H9 (cell line): ENCODE results near the gene GPC6. TPM values are rescaled to one million over a fixed set of nuclear protein-coding genes. Genes with fewer than 3 reads are reported as not detected.

Experiments used
- DNase-seq: peaks from one replicate; pipeline ENCODE4 v3.0.0-alpha.2; 2017
- H2AFZ ChIP-seq: one replicate; pipeline ENCODE4 v1.6.1; 2013; ENCODE audit warnings: mild to moderate bottlenecking, low read length, control low read depth, moderate library complexity
- H2AK5ac ChIP-seq: 2 replicates; pipeline ENCODE4 v1.6.1; 2013; ENCODE audit warnings: low read length, control low read depth, mixed read lengths; ENCODE audit not compliant: insufficient read length
- H2BK120ac ChIP-seq: one replicate; pipeline ENCODE4 v1.6.1; 2013; ENCODE audit warnings: low read depth, mild to moderate bottlenecking, low read length, control low read depth, inconsistent platforms; ENCODE audit not compliant: poor library complexity, severe bottlenecking
- H2BK12ac ChIP-seq: 2 replicates; pipeline ENCODE4 v1.6.1; 2013; ENCODE audit warnings: low read length, control low read depth, mixed read lengths, low read depth; ENCODE audit not compliant: insufficient read length
- H2BK15ac ChIP-seq: 2 replicates; pipeline ENCODE4 v1.6.1; 2013; ENCODE audit warnings: low read depth, low read length, control low read depth
- H2BK20ac ChIP-seq: one replicate; pipeline ENCODE4 v1.6.1; 2013; ENCODE audit warnings: low read depth, mild to moderate bottlenecking, low read length, control low read depth, inconsistent platforms; ENCODE audit not compliant: poor library complexity, severe bottlenecking
- H2BK5ac ChIP-seq: 2 replicates; pipeline ENCODE4 v1.6.1; 2013; ENCODE audit warnings: low read length, control low read depth, mixed read lengths; ENCODE audit not compliant: insufficient read length
- H3K14ac ChIP-seq: 2 replicates; pipeline ENCODE4 v1.6.1; 2013; ENCODE audit warnings: low read length, control low read depth; ENCODE audit not compliant: insufficient read depth
- H3K18ac ChIP-seq: 2 replicates; pipeline ENCODE4 v1.6.1; 2013; ENCODE audit warnings: low read depth, mild to moderate bottlenecking, mixed read lengths, low read length, control low read depth; ENCODE audit not compliant: insufficient read length
- H3K23ac ChIP-seq: 2 replicates; pipeline ENCODE4 v1.6.1; 2013; ENCODE audit warnings: low read length, control low read depth, mixed read lengths, low read depth; ENCODE audit not compliant: insufficient read length
- H3K23me2 ChIP-seq: 2 replicates; pipeline ENCODE4 v1.6.1; 2013; ENCODE audit warnings: low read depth, mild to moderate bottlenecking, mixed read lengths, low read length, control low read depth; ENCODE audit not compliant: insufficient read length, poor library complexity, severe bottlenecking
- H3K27ac ChIP-seq: 2 replicates; pipeline ENCODE4 v1.5.1; 2013; ENCODE audit warnings: low read length, control low read depth, mixed read lengths, low read depth; ENCODE audit not compliant: insufficient read length
- H3K27me3 ChIP-seq: 2 replicates; pipeline ENCODE4 v1.6.1; 2013; ENCODE audit warnings: low read length, control low read depth, inconsistent platforms; ENCODE audit not compliant: insufficient read depth
- H3K4ac ChIP-seq: 2 replicates; pipeline ENCODE4 v1.6.1; 2013; ENCODE audit warnings: low read depth, mild to moderate bottlenecking, control low read depth, inconsistent platforms, low read length, moderate library complexity
- H3K4me1 ChIP-seq: 2 replicates; pipeline ENCODE4 v1.6.1; 2013; ENCODE audit warnings: low read length, control low read depth, inconsistent platforms; ENCODE audit not compliant: insufficient read depth
- H3K4me2 ChIP-seq: 2 replicates; pipeline ENCODE4 v1.6.1; 2013; ENCODE audit warnings: low read length, control low read depth, mixed read lengths; ENCODE audit not compliant: insufficient read length, insufficient read depth
- H3K56ac ChIP-seq: 2 replicates; pipeline ENCODE4 v1.6.1; 2013; ENCODE audit warnings: low read depth, mild to moderate bottlenecking, mixed read lengths, low read length, control low read depth; ENCODE audit not compliant: insufficient read length
- H3K79me1 ChIP-seq: 2 replicates; pipeline ENCODE4 v1.6.1; 2013; ENCODE audit warnings: low read depth, mild to moderate bottlenecking, moderate library complexity, low read length, control low read depth, inconsistent platforms; ENCODE audit not compliant: insufficient read depth, poor library complexity, severe bottlenecking
- H3K79me2 ChIP-seq: 2 replicates; pipeline ENCODE4 v1.6.1; 2013; ENCODE audit warnings: low read length, control low read depth, inconsistent platforms; ENCODE audit not compliant: insufficient read depth
- H3K9ac ChIP-seq: 2 replicates; pipeline ENCODE4 v1.6.1; 2013; ENCODE audit warnings: low read length, control low read depth, mixed read lengths; ENCODE audit not compliant: insufficient read length; ENCODE audit errors: extremely low read depth
- H3K9me3 ChIP-seq: one replicate; pipeline ENCODE4 v1.6.1; 2013; ENCODE audit warnings: low read depth, low read length, inconsistent platforms; ENCODE audit not compliant: control insufficient read depth
- H3T11ph ChIP-seq: one replicate; pipeline ENCODE4 v1.6.1; 2013; ENCODE audit warnings: mild to moderate bottlenecking, low read length, control low read depth, inconsistent platforms
- H4K20me1 ChIP-seq: one replicate; pipeline ENCODE4 v1.6.1; 2013; ENCODE audit not compliant: control insufficient read depth, insufficient read length, insufficient read depth
- H4K5ac ChIP-seq: 2 replicates; pipeline ENCODE4 v1.6.1; 2013; ENCODE audit warnings: low read depth, mild to moderate bottlenecking, mixed read lengths, low read length, control low read depth; ENCODE audit not compliant: insufficient read length
- H4K8ac ChIP-seq: replicated peaks from 2 replicates; pipeline ENCODE4 v1.6.1; 2013; ENCODE audit warnings: low read length, control low read depth, mixed read lengths, low read depth; ENCODE audit not compliant: insufficient read length
- H4K91ac ChIP-seq: 2 replicates; pipeline ENCODE4 v1.6.1; 2013; ENCODE audit warnings: low read depth, mild to moderate bottlenecking, moderate library complexity, mixed read lengths, low read length, control low read depth; ENCODE audit not compliant: insufficient read length
- H3K27ac Mint-ChIP-seq, 3 experiments: 2 replicates in 2 of 3; 3 replicates in 1 of 3; pipeline ENCODE4 v1.8.0; 2020 to 2021; ENCODE audit warnings: mixed read lengths in 3 of 3, mild to moderate bottlenecking in 1 of 3, moderate library complexity in 1 of 3
- H3K27me3 Mint-ChIP-seq: 2 replicates; pipeline ENCODE4 v1.8.0; 2021; ENCODE audit warnings: low read depth, mild to moderate bottlenecking, moderate library complexity, mixed read lengths
- H3K36me3 Mint-ChIP-seq, 3 experiments: 2 replicates in 2 of 3; 3 replicates in 1 of 3; pipeline ENCODE4 v1.8.0; 2020 to 2021; ENCODE audit warnings: low read depth in 3 of 3, mixed read lengths in 3 of 3; ENCODE audit not compliant: insufficient read depth in 1 of 3
- H3K4me1 Mint-ChIP-seq, 2 experiments: 2 replicates each; pipeline ENCODE4 v1.8.0; 2020; ENCODE audit warnings: mixed read lengths in 2 of 2
- H3K4me3 Mint-ChIP-seq, 2 experiments: 2 replicates in 1 of 2; 3 replicates in 1 of 2; pipeline ENCODE4 v1.8.0; 2020 to 2021; ENCODE audit warnings: mild to moderate bottlenecking in 2 of 2, mixed read lengths in 2 of 2, moderate library complexity in 1 of 2
- H3K9me3 Mint-ChIP-seq, 2 experiments: 2 replicates in 1 of 2; 3 replicates in 1 of 2; pipeline ENCODE4 v1.8.0; 2020; ENCODE audit warnings: mild to moderate bottlenecking in 2 of 2, mixed read lengths in 2 of 2, moderate library complexity in 1 of 2
- CTCF ChIP-seq: fragments of 200-600 bp; sonication (generic); conservative IDR thresholded peaks from 3 replicates; pipeline ENCODE4 v1.8.0; 2021; ENCODE audit warnings: antibody characterized with exemption, mild to moderate bottlenecking
- total RNA-seq: library from RNA; stranded (reverse); gene quantifications from 2 replicates; pipeline ENCODE4 v1.2.1, GENCODE V29; 2021

GPC6 gene
- total RNA-seq, 1 experiment from 2014 or later, result 15.6 TPM

- DNase-seq, result no peak
- Histone ChIP-seq H2BK5ac (no peak overlapping the region), H3K4ac (no peak overlapping the region), H3K18ac (no peak overlapping the region), H2BK120ac (no peak overlapping the region), H3K23ac (no peak overlapping the region), H4K91ac (no peak overlapping the region), H4K8ac (no peak overlapping the region), H2BK12ac (no peak overlapping the region), H3K79me1 (no peaks in the 10 kb centered on the region), H3T11ph (no peak overlapping the region), H3K9me3 (no peaks in the 10 kb centered on the region), H3K27ac (no peak overlapping the region), H3K9ac (no peak overlapping the region), H3K27me3 (no peaks in the 10 kb centered on the region), H3K14ac (no peak overlapping the region), H3K56ac (no peak overlapping the region), H3K4me1 (no peaks in the 10 kb centered on the region), H4K20me1 (no peaks in the 10 kb centered on the region), H2AK5ac (no peak overlapping the region), H3K4me2 (no peak overlapping the region), H4K5ac (no peak overlapping the region), H2BK15ac (no peak overlapping the region), H2BK20ac (no peak overlapping the region), H2AFZ (no peak overlapping the region), H3K23me2 (no peaks in the 10 kb centered on the region), H3K79me2 (no peaks in the 10 kb centered on the region)
- TF ChIP-seq CTCF, result no peak
- Mint-ChIP-seq H3K27ac (no peak overlapping the region), H3K27me3 (no peaks in the 10 kb centered on the region), H3K36me3 (no peaks in the 10 kb centered on the region), H3K4me3 (no peak overlapping the region), H3K9me3 (no peaks in the 10 kb centered on the region), H3K4me1 (no peaks in the 10 kb centered on the region)
Measured at GRCh38 chr13:93687261-93687660, 460.7 kb downstream of the GPC6 start.
